ENCODE data around the gene GARNL3.

GRCh38 chr9:127278372-127278771 is 13.8 kb downstream of the GARNL3 start:
- TF ChIP-seq CTCF (IDR thresholded peaks at IDR 0.05; ENCODE audit: extremely low read depth in 1 of 2, insufficient read depth in 1 of 2, low read depth in 1 of 2, low read length in 2 of 2) (no peak), POLR2A (IDR thresholded peaks at IDR 0.05; ENCODE audit: low read depth, low read length) (no peak), POLR2AphosphoS5 (IDR thresholded peaks at IDR 0.05; ENCODE audit: insufficient read depth, low read depth, low read length) (no peak), EZH2 (IDR thresholded peaks at IDR 0.05; ENCODE audit: borderline replicate concordance, low read depth, low read length, severe bottlenecking) (no peak)
